Skin epidermis (tissue), 12 donors: ENCODE results near the gene CTDNEP1.

Experiments used
- H3K27ac ChIP-seq, 21 experiments: fragments of 200-600 bp; sonication (generic) in 11 of 21; one replicate each; pipeline ENCODE4 v1.5.0; 2020; ENCODE audit warnings: mild to moderate bottlenecking in 3 of 21, inconsistent platforms in 2 of 21, moderate library complexity in 2 of 21
- H3K4me3 ChIP-seq, 7 experiments: fragments of 200-600 bp; sonication (generic) in 2 of 7; one replicate each; pipeline ENCODE4 v1.5.0; 2020; ENCODE audit warnings: inconsistent platforms in 2 of 7, mild to moderate bottlenecking in 2 of 7, moderate library complexity in 1 of 7

The CTDNEP1 gene

DNA sequence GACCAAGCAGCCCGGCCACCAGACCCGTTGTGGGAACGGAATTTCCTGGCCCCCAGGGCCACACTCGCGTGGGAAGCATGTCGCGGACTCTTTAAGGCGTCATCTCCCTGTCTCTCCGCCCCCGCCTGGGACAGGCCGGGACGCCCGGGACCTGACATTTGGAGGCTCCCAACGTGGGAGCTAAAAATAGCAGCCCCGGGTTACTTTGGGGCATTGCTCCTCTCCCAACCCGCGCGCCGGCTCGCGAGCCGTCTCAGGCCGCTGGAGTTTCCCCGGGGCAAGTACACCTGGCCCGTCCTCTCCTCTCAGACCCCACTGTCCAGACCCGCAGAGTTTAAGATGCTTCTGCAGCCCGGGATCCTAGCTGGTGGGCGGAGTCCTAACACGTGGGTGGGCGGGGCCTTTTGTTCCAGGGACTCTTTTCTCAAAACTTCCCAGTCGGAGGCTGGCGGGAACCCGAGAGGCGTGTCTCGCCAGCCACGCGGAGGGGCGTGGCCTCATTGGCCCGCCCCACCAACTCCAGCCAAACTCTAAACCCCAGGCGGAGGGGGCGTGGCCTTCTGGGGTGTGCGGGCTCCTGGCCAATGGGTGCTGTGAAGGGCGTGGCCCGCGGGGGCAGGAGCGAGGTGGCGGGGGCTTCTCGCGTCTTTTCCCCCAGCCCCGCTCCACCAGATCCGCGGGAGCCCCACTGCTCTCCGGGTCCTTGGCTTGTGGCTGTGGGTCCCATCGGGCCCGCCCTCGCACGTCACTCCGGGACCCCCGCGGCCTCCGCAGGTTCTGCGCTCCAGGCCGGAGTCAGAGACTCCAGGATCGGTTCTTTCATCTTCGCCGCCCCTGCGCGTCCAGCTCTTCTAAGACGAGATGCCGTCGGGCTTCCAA, 29.8 kb upstream of the CTDNEP1 start, which contains the start of gene SLC2A4:
Gene SLC2A4 (plus strand): TSS at position 645 of the 879 bp plus-strand sequence. CDS start 217 bp downstream, at position 862.
- H3K27ac ChIP-seq = peak within 1 kb of the TSS in 14 of 21 experiments; percentile 4 to 74 (median 42)
- H3K4me3 ChIP-seq = peak within 1 kb of the TSS; percentile 14 to 46 (median 28)

DNA sequence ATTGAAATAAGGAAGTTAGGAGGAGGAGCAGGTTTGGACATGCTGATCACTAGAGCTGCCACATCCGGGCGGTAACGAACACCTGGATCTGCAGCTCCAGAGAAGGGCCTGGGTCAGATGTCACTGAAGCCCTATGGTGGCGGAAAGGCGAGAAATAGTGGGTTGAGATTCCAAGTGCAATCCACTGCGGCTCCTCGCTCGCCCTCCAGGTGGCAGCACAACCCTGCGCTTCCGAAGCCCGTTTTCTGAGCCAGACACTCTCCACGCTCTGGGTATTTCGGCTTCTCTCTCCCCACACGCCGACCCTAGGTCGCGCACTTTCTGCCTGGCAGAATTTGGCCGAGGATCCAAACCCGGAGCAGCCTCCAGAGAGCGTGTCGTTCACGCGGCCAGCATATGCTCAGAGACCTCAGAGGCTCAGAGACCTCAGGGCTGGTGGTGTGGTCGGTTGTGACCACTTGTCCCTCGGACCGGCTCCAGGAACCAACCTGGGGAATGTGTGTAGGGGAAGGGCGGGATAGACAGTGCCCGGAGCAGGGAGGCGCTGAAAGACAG, 29.1 kb upstream of the CTDNEP1 start:
- H3K4me3 ChIP-seq = peak overlapping the region; percentile 13 to 46 (median 26)
- peak overlapping the region in 12 of 21 experiments; percentile 10 to 74 (median 52) for H3K27ac ChIP-seq

GRCh38 chr17:7279448-7279847, 27.9 kb upstream of the CTDNEP1 start:
- H3K27ac ChIP-seq = no peak overlapping the region

DNA sequence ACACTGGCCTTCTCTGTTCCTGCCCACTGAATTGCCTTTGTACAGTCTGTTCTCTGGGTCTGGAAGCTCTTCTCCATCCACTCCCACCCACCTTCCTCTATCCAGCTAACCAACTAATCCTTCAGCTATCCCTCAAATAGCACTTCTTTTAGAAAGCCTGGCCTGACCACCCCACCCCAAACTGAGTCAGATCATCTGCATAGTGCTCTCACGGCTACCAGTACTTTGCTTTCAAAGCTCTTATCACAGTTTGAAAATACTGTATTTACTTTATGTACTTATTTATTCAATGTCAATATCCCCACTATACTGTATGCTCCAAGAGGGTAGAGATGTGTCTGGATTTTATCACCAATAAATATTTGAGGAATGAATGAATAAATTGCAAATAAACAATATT, 15.2 kb upstream of the CTDNEP1 start:
- H3K4me3 ChIP-seq = no peak overlapping the region
- no peak overlapping the region for H3K27ac ChIP-seq

More at GRCh38 chr17:7279448-7279847, 27.9 kb upstream of the CTDNEP1 start:
- no peak overlapping the region for H3K4me3 ChIP-seq

GRCh38 chr17:7263801-7264078, 12.2 kb upstream of the CTDNEP1 start:
- no peak overlapping the region for H3K27ac ChIP-seq
- no peak overlapping the region for H3K4me3 ChIP-seq

GRCh38 chr17:7262935-7263800, 11.6 kb upstream of the CTDNEP1 start:
- peak overlapping the region in 7 of 21 experiments; percentile 9 to 67 (median 31) for H3K27ac ChIP-seq
- peak overlapping the region in 6 of 7 experiments; percentile 8 to 45 (median 32) for H3K4me3 ChIP-seq

- peak within 1 kb of the TSS in 18 of 21 experiments; percentile 18 to 79 (median 54) for H3K27ac ChIP-seq
Measured at GRCh38 chr17:7262192-7262934, 10.8 kb upstream of the CTDNEP1 start, which contains the start of gene CLDN7. CLDN7 (minus strand) TSS chr17:7262478; CDS start chr17:7262043, 435 bp downstream.

DNA sequence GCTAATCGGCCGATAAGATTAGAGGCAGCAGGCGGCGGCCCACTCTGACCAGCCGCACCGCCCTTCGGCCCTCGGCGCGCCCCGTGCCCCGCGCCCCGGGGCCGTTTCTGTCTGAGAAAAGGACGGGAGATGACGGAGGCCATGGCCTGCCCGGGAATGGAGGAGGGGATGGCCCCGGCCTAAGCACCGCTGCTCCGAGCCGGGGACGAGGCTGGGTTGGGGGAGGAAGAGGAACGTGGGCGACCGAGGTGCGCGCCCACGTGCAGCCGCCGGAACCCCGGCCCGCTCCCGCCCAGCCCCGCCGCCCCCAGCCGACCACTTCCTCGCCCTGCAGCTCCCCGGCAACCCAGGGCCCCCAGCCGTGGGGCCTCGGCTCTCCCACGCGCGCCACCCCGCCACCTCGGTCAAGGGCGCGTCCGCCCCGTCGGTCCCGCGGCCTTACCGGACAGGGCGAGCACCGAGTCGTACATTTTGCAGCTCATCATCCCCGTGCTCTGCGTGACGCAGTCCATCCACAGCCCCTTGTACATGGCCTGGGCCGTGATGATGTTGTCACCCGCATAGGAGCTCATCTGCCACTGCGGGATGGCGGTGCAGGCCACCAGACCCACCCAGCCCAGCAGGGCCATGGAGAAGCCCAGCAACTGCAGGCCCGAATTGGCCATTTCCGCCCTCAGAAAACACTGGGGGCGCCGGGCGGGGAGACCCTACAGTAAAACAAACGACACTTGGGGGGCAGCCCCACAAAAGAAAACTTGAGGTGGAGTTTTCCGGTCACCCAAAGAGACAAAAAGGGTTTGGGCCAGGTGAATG, 10.1 kb upstream of the CTDNEP1 start:
- Histone ChIP-seq H3K27ac (peak overlapping the region in 19 of 21 experiments; percentile 18 to 79 (median 54)), H3K4me3 (peak overlapping the region; percentile 31 to 45 (median 35))

More at GRCh38 chr17:7262192-7262934, 10.8 kb upstream of the CTDNEP1 start, which contains the start of gene CLDN7:
- H3K4me3 ChIP-seq = peak within 1 kb of the TSS; percentile 31 to 45 (median 35)

DNA sequence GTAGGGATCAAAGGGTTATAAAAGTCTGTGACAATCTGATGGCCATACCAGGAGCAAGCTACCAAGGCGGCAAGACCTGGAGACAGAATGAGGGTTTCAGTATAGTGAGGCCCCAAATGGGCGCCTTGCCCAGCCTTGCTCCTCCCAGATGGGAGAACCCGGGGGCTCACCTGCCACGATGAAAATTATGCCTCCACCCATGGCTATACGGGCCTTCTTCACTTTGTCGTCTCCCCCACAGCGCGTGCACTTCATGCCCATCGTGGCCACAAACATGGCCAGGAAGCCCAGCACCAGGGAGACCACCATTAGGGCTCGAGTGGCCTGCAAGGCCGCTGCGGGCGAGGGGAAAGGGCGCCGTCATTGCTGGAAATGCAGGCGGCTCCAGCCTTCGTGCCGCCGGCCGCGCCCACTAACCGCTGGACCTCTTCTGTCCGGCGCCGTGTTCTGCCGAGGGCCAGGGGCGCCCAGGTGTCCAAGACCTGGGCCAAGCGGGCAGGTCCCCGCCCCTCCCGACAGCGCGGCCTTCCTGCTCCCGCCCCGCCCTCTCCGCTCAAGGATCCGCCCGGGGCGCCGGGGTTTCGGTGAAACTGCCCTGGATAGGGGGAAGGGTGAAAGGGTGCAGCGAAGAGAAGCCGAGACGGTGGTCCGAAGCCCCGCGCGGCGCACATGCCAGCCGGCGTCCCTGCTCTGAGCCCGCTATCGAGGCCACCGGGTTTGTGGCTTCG, 9.3 kb upstream of the CTDNEP1 start:
- H3K27ac ChIP-seq = peak overlapping the region in 19 of 21 experiments; percentile 18 to 79 (median 54)
- H3K4me3 ChIP-seq = peak overlapping the region; percentile 31 to 45 (median 35)

DNA sequence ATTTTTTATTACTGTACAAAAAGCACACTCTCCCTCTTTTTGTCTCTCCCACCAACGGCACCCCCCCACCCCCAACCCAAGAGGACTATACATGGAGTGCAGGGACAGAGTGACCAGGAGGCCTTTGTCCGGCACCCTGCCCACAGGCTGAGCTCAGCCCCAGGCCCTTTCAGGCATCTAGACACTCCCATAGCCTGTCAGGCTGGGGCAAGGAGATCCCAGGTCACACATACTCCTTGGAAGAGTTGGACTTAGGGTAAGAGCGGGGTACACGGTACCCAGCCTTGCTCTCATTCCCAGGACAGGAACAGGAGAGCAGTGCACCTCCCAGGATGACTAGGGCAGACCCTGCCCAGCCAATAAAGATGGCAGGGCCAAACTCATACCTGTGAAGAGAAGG, 8.6 kb upstream of the CTDNEP1 start:
- no peak overlapping the region for H3K4me3 ChIP-seq
- H3K27ac ChIP-seq = peak overlapping the region in 2 of 21 experiments; percentile 67 to 79

DNA sequence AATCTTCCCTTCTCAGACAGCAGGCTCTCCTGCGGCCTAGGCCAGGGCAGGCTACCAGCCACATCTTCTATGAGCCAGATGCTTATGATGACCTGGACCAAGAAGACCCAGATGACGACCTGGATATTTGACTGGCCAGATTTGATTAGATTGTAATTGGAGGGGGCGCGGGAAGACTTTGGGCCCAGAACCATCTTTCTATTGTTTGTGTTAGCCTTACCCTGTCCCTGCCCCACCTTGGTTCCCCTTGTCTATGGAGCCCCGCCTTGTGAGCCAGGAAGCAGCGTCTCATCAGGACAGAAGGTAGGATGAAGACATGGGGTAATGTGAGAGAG, 8.0 kb upstream of the CTDNEP1 start:
- H3K27ac ChIP-seq = no peak overlapping the region
- no peak overlapping the region for H3K4me3 ChIP-seq

GRCh38 chr17:7258731-7259554, 7.4 kb upstream of the CTDNEP1 start:
- Histone ChIP-seq H3K27ac (no peak overlapping the region), H3K4me3 (no peak overlapping the region)

- Histone ChIP-seq H3K27ac (no peak overlapping the region), H3K4me3 (no peak overlapping the region)
Measured at GRCh38 chr17:7256766-7257456, 5.4 kb upstream of the CTDNEP1 start.

DNA sequence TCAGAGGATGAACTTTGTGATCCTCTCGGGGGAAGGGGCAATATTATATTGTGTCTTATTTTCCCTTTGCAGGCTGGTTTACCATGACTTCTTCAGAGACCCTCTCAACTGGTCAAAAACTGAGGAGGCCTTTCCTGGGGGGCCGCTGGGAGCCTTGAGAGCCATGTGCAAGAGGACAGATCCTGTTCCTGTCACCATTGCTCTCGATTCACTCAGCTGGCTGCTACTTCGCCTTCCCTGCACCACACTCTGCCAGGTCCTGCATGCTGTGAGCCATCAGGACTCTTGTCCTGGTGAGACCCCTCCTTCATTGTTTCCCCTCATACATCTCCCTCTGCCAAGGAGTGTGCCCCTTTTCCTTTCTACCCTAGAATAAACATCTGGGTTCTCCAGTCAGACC, 3.0 kb upstream of the CTDNEP1 start:
- H3K27ac ChIP-seq = no peak overlapping the region
- no peak overlapping the region for H3K4me3 ChIP-seq

DNA sequence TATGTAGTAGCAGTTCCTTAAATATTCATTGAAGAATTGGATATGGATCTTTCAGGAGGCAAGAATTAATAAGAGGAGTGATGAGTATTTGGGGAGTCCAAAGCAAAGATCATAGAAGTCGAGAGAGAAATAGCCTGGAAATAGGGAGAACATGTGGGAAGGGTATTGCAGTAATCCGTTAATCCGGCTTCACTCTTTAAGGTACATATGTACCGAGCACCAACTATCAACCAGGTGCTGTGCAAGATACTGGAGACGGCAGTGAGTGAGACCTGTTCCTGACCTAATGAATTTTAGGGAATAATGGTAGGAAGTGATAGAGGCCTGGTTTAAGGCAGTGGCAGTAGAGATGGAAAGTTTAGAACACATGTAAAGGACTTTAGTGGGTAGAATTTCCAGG, 1.5 kb upstream of the CTDNEP1 start:
- H3K4me3 ChIP-seq = peak overlapping the region; percentile 66 to 99 (median 89)
- H3K27ac ChIP-seq = peak overlapping the region in 17 of 21 experiments; percentile 92 to 100 (median 98)
